Measurements from ENCODE around the gene SETD2.

SETD2 gene

DNA sequence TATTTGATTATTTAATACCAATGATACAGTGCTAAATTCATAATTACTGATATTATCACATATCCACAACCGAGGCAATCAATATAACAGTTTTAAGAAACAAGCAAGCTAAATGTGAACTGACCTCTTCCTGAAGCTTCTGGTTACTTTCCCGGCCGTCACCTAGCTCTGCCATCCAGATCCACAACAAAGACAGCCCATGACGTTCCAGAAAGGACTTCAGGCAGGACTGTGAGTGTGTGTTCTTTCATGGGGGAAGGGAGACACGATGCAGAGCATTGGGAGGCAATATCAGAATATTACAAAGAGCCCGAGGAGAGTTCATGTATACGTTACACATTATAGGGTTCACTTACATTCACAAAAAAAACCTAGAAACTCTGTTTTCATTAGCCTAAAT, 77.8 kb downstream of the SETD2 start:
- Histone ChIP-seq H4K20me1 (ENCODE audit: insufficient read depth) (no peaks in the 10 kb centered on the region), H3K27ac (no peak overlapping the region), H3K9ac (no peak overlapping the region), H3K4me3 (IDR thresholded peaks at IDR 0.05; ENCODE audit: insufficient read depth, low read depth, low read length) (no peak overlapping the region), H3K4me1 (ENCODE audit: low read depth, poor library complexity, severe bottlenecking) (no peaks in the 10 kb centered on the region), H3K27me3 (ENCODE audit: insufficient read depth, low read depth) (no peaks in the 10 kb centered on the region), H3K79me2 (ENCODE audit: insufficient read depth, low read depth) (no peaks in the 10 kb centered on the region), H3K36me3 (ENCODE audit: insufficient read depth) (no peaks in the 10 kb centered on the region), H3K4me2 (no peak overlapping the region), H2AFZ (ENCODE audit: low read depth) (no peak overlapping the region)
- TF ChIP-seq, protein P1, sequence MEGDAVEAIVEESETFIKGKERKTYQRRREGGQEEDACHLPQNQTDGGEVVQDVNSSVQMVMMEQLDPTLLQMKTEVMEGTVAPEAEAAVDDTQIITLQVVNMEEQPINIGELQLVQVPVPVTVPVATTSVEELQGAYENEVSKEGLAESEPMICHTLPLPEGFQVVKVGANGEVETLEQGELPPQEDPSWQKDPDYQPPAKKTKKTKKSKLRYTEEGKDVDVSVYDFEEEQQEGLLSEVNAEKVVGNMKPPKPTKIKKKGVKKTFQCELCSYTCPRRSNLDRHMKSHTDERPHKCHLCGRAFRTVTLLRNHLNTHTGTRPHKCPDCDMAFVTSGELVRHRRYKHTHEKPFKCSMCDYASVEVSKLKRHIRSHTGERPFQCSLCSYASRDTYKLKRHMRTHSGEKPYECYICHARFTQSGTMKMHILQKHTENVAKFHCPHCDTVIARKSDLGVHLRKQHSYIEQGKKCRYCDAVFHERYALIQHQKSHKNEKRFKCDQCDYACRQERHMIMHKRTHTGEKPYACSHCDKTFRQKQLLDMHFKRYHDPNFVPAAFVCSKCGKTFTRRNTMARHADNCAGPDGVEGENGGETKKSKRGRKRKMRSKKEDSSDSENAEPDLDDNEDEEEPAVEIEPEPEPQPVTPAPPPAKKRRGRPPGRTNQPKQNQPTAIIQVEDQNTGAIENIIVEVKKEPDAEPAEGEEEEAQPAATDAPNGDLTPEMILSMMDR (conservative IDR thresholded peaks at IDR 0.05; ENCODE audit: low read depth, low read length): no peak

DNA sequence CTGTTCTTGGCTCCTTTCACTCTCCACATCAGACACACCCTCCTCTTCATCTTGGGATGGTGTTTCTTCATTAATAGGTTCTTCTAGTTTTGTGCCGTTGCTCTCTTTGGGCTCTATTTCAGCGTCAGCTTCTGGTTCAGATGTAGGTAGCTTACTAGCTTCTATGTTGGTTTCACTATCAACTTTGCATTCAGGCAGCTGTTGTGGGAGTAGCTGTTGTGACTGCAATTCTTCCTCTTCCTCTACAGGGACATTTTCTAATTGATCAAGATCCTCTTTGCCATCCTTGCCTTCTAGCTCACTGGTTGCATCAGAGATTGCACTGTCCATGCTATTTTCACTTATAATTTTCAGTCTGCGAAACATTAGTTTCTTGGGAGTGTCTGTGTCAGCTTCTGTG, 80.1 kb downstream of the SETD2 start:
- Histone ChIP-seq H3K4me3 (IDR thresholded peaks at IDR 0.05; ENCODE audit: insufficient read depth, low read depth, low read length) (no peak overlapping the region), H4K20me1 (ENCODE audit: insufficient read depth) (no peaks in the 10 kb centered on the region), H3K79me2 (ENCODE audit: insufficient read depth, low read depth) (no peaks in the 10 kb centered on the region), H3K9ac (no peak overlapping the region), H3K4me1 (ENCODE audit: low read depth, poor library complexity, severe bottlenecking) (no peaks in the 10 kb centered on the region), H3K36me3 (ENCODE audit: insufficient read depth) (no peaks in the 10 kb centered on the region), H3K4me2 (no peak overlapping the region), H2AFZ (ENCODE audit: low read depth) (no peak overlapping the region), H3K27me3 (ENCODE audit: insufficient read depth, low read depth) (no peaks in the 10 kb centered on the region), H3K27ac (no peak overlapping the region)
- TF ChIP-seq, protein P1 (conservative IDR thresholded peaks at IDR 0.05; ENCODE audit: low read depth, low read length): no peak

DNA sequence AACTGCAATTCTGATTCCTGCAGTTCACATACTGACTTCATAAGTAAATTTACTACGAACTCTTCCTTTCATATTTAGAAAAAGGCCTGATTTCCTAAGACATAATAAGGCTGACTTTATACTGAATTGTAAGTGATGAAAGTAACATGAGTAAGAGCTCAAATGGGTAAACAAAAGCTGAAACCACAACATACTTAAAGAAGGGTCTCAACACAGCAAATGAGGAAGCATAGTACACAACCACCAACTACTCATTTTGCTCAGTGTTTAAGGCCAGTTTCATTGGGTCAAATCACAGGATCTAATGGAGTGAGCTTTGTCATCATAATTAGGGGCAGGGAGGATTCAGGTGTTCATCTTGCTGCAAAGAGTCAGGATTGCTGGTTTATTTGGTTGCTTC, 81.4 kb downstream of the SETD2 start:
- Histone ChIP-seq H4K20me1 (ENCODE audit: insufficient read depth) (no peaks in the 10 kb centered on the region), H3K36me3 (ENCODE audit: insufficient read depth) (no peaks in the 10 kb centered on the region), H3K9ac (no peak overlapping the region), H3K4me2 (no peak overlapping the region), H2AFZ (ENCODE audit: low read depth) (no peak overlapping the region), H3K79me2 (ENCODE audit: insufficient read depth, low read depth) (no peaks in the 10 kb centered on the region), H3K27me3 (ENCODE audit: insufficient read depth, low read depth) (no peaks in the 10 kb centered on the region), H3K4me1 (ENCODE audit: low read depth, poor library complexity, severe bottlenecking) (no peaks in the 10 kb centered on the region), H3K4me3 (IDR thresholded peaks at IDR 0.05; ENCODE audit: insufficient read depth, low read depth, low read length) (no peak overlapping the region), H3K27ac (no peak overlapping the region)
- TF ChIP-seq, protein P1 (conservative IDR thresholded peaks at IDR 0.05; ENCODE audit: low read depth, low read length): no peak

DNA sequence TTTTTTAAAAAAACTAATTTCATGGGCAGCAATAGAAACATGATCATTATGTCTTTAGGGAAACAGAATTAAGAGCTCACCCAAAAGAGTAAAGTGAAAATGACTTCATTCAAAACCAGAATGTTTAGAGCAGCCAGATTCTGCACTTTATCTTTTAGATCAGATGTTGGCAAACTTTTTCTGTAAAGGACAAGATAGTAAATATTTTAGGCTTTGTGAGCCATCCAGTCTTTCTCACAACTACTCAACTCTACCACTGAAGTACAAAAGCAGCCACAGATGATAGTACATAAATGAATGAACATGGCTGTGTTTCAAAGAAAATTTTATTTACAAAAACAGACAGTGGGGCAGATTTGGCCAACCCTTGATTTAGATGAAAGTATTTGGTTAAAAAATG, 84.5 kb downstream of the SETD2 start:
- Histone ChIP-seq H3K4me2 (no peak overlapping the region), H3K4me3 (IDR thresholded peaks at IDR 0.05; ENCODE audit: insufficient read depth, low read depth, low read length) (no peak overlapping the region), H3K27me3 (ENCODE audit: insufficient read depth, low read depth) (no peaks in the 10 kb centered on the region), H3K4me1 (ENCODE audit: low read depth, poor library complexity, severe bottlenecking) (no peaks in the 10 kb centered on the region), H2AFZ (ENCODE audit: low read depth) (no peak overlapping the region), H3K27ac (no peak overlapping the region), H4K20me1 (ENCODE audit: insufficient read depth) (no peaks in the 10 kb centered on the region), H3K79me2 (ENCODE audit: insufficient read depth, low read depth) (no peaks in the 10 kb centered on the region), H3K9ac (no peak overlapping the region), H3K36me3 (ENCODE audit: insufficient read depth) (no peaks in the 10 kb centered on the region)
- TF ChIP-seq, protein P1 (conservative IDR thresholded peaks at IDR 0.05; ENCODE audit: low read depth, low read length): no peak

DNA sequence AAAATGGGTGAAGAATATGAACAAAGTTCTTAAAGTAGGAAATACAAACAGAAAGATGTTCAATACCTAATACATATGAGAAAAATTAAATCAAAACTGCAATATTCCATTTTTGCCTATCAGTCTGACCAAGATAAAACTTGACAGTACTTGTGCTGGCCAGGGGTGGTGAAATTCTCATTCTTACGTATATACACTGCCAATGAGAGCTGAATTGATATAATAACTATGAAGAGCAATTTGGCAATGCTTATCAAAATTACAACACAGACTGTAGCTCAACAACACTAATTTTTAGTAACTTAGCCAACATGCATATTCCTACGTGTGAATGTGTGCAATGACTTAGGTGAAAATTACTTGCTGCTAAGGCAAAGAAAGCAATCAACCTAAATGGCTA, 90.2 kb downstream of the SETD2 start:
- H3K4me3 ChIP-seq (IDR thresholded peaks at IDR 0.05; ENCODE audit: insufficient read depth, low read depth, low read length): no peak overlapping the region
- TF ChIP-seq, protein P1 (conservative IDR thresholded peaks at IDR 0.05; ENCODE audit: low read depth, low read length): no peak
- H3K79me2 ChIP-seq (ENCODE audit: insufficient read depth, low read depth): no peaks in the 10 kb centered on the region
- no peaks in the 10 kb centered on the region for H3K36me3 ChIP-seq (ENCODE audit: insufficient read depth)
- no peaks in the 10 kb centered on the region for H3K27me3 ChIP-seq (ENCODE audit: insufficient read depth, low read depth)
- H3K27ac ChIP-seq: no peak overlapping the region
- no peaks in the 10 kb centered on the region for H3K4me1 ChIP-seq (ENCODE audit: low read depth, poor library complexity, severe bottlenecking)
- no peak overlapping the region for H2AFZ ChIP-seq (ENCODE audit: low read depth)
- H4K20me1 ChIP-seq (ENCODE audit: insufficient read depth): no peaks in the 10 kb centered on the region
- H3K9ac ChIP-seq: no peak overlapping the region
- H3K4me2 ChIP-seq: no peak overlapping the region
